GM18951 (cell line): ENCODE data around the gene CLOCK.

Experiments
- POLR2A ChIP-seq: IDR thresholded peaks from 4 replicates; pipeline ENCODE4 v1.6.1; 2011; ENCODE audit warnings: mild to moderate bottlenecking; ENCODE audit not compliant: insufficient read length, insufficient read depth; ENCODE audit errors: extremely low read depth
- in situ Hi-C: fragments of 300-500 bp; cut with MboI; formaldehyde crosslinking; loops from one replicate; pipeline ENCODE4 v1.12.0; 2022; ENCODE audit warnings: low sequenced_read_pairs, mixed read lengths, inconsistent platforms; ENCODE audit not compliant: unreplicated experiment

CLOCK gene

DNA sequence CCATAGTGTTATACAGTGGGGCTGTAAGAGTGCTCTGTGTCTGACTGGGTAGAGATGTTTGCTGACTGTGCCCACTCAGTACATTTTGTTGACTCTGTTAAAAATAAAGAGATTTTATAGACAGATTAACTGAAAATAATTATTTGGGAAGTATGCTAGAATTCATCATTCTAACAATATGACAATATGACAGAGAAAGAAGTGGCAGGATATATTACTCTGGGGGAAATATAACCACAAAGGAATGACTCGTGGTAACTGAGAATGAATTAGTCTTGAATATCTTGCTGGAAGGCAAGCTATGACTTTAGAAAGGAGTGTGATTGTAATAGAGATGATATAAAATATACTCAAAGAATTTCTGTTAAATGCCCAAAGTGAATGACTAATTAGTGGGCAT lies 104.2 kb downstream of the CLOCK start:
- in situ Hi-C loops, result no loop called here
- no peak for TF ChIP-seq POLR2A

DNA sequence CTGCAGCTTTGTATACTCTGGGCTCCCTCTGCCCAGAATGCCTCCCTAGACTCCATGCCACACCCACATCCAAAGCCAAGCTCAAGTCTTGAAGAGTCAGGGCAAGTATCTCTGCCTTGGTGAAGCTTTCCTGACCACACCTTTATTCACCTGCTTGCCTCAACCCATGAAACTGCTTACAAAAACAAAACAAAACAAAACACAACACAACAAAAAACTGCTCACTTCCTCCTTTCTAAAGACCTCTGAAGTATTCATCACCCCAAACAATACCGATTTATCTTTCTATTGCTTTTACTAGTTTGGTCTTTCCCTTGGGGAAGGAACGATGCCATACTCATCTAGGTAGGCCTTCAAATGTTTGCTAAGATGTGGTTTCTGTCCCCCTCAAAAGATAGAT lies 105.9 kb downstream of the CLOCK start:
- in situ Hi-C loops, result no loop called here

GRCh38 chr4:55439023-55439422 lies 107.7 kb downstream of the CLOCK start:
- no peak for TF ChIP-seq POLR2A
- in situ Hi-C loops, result no loop called here

More for the DNA sequence above, 105.9 kb downstream of the CLOCK start:
- no peak for TF ChIP-seq POLR2A

DNA sequence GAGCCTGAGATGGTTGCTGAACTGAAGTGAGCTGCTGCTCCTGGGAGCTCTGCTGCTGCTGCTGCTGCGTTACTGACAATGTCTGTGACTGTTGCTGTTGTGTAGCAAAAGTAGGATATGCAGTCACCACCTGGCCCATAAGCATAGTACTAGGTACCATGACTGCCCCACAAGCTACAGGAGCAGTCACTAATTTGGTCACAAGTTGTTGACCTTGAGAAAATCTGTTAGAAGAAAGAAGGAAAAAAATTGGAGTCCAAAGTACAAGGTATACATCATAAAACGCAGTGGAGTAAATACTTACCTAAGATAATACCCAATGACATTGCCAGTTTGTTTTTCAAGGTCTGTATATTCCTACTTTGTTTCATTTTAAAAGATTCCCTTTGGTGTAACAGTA lies 108.4 kb downstream of the CLOCK start:
- in situ Hi-C loops, result no loop called here
- TF ChIP-seq POLR2A, result no peak

DNA sequence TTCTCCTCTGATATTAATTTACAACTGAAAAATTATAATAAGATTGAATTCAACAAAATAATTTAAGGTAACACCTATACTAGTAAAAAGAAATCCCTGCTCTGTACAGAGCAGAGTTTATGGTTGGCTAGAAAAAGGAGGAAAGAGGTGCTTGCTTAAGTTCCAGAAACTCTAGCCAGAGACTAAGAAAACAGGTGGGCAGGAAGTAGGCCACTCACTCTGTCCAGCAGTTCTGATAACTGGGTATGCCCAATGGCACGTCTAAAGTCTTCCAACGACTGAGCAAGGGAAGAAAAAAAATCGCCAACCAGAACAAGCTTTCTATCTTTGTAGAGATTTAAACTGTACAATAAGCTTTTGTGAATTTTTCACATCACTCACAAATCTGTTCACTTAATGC lies 108.9 kb downstream of the CLOCK start:
- in situ Hi-C loops, result no loop called here
- TF ChIP-seq POLR2A, result no peak

DNA sequence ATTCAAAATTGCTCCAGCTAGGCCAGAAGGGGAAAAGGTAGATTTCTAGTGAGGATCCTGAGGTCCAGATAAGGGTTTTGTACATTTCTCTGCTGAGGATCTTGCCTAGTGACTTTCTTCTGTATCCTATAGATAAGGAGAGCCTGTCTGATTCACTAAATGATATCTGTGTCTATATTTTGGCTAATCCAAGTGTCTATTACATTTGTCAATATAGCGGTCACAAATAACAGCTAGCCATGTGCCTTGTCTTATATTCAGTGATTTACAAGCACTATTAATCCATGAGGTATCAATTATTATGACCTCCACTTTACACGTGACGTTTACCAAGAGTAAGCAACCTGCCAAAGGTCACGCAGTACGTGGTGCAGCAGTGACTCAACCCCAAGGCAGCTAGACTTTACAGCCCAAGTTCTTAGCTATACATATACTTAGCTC lies 109.3 kb downstream of the CLOCK start:
- no peak for TF ChIP-seq POLR2A
- in situ Hi-C loops, result no loop called here

DNA sequence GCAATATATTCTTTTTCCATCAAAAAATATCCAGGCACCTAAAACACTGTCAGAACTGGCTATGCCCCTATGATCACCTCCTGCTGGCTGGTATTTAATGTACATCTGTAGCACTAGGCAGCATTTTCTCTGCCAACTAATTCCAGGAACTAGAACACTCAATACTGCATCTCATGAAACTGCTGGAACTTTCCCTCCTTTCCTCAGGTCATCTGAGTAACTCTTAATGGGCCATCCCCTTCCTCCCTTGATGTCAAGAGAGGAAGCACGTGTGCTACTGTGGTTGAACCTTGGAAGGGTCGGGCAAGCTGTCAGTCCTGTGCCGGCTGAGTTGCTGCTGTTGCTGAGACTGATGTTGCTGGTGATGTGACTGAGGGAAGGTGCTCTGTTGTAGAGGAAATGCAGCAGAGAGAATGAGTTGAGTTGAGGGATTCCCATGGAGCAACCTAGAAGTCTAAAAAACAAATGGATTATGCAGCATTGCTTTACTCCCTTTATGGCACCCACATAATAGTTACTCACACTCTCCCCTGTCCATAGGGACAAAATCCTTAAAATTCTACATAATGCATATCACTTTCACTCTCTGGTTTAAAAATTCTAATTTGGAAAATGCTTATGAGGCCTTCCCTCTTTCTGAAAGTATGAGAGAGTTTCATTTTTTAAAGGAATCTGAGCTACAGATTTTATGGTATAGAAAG lies 111.4 kb downstream of the CLOCK start:
- in situ Hi-C loops, result no loop called here
- TF ChIP-seq POLR2A, result no peak

DNA sequence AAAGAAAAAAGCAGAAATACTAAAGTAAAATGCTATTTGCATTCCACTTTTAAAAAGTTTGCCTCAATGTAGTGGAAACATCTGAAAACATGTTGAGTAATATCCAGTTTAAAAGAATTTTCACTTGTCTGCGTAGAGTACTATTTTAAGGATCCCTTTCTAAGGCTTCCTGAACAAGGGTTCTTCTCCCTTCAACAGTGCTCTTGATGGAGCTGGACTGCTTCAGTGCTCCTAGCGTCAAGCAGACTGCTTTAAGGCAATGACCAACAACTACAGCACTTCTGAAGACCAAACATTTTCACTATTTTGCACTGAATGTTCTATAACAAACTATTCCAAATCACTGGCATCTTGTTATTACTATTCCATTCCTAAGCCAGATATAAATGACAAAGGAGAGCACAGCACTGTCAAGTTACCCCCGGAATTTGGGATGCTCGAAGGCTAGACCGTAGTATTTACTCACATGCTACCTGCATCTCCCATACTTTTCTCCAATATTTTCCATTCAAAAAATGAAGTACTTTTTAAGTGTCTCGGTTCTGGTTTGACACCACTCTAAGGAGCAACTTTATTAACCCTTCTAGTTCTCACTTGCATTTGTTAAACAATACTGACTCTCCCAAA lies 114.9 kb downstream of the CLOCK start:
- in situ Hi-C loops, result no loop called here
- no peak for TF ChIP-seq POLR2A

GRCh38 chr4:55424791-55425190 lies 121.9 kb downstream of the CLOCK start:
- in situ Hi-C loops, result loop anchor here (25.0 kb wide), 2 partner anchors 313 to 438 kb away; partner anchors contain the start of gene EXOC1
- no peak for TF ChIP-seq POLR2A

- in situ Hi-C loops, result loop anchor here (25.0 kb wide), 2 partner anchors 321 to 446 kb away; partner anchors contain the start of gene EXOC1
- no peak for TF ChIP-seq POLR2A
Observed at GRCh38 chr4:55416176-55416575, 130.5 kb downstream of the CLOCK start.

DNA sequence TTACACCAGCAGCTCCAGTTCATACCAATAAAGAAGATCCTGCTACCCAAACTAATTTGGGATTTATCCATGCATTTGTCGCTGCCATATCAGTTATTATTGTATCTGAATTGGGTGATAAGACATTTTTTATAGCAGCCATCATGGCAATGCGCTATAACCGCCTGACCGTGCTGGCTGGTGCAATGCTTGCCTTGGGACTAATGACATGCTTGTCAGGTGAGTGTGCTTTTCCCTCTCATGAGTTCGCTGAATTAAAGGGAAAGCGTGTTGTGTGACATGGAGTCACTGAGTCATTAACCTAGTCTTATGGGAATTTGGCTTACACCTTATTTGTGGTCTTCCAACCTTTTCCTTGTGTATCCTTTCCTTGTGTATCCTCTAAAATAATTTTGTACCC lies 135.1 kb downstream of the CLOCK start:
- TF ChIP-seq POLR2A, result no peak
- in situ Hi-C loops, result loop anchor here (25.0 kb wide), 2 partner anchors 326 to 451 kb away; partner anchors contain the start of gene EXOC1

GRCh38 chr4:55410431-55410830 lies 136.3 kb downstream of the CLOCK start:
- TF ChIP-seq POLR2A, result no peak
- in situ Hi-C loops, result loop anchor here (25.0 kb wide), 2 partner anchors 327 to 452 kb away; partner anchors contain the start of gene EXOC1

GRCh38 chr4:55409468-55410171 lies 137.1 kb downstream of the CLOCK start:
- TF ChIP-seq POLR2A, result no peak
- in situ Hi-C loops, result loop anchor here (25.0 kb wide), 2 partner anchors 328 to 453 kb away; partner anchors contain the start of gene EXOC1
